AG08396 (cell line): Measurements from ENCODE around the gene PIK3C2G.
"Not testable (repeated sequence)": the region's sequence is repeated elsewhere in the genome, so short reads cannot be mapped to it uniquely, and the experiment has no call there.

ENCODE experiments used
- DNase-seq: peaks from one replicate; pipeline ENCODE4 v3.0.0; 2012; ENCODE audit warnings: low spot score, mixed read lengths

The PIK3C2G gene, protein sequence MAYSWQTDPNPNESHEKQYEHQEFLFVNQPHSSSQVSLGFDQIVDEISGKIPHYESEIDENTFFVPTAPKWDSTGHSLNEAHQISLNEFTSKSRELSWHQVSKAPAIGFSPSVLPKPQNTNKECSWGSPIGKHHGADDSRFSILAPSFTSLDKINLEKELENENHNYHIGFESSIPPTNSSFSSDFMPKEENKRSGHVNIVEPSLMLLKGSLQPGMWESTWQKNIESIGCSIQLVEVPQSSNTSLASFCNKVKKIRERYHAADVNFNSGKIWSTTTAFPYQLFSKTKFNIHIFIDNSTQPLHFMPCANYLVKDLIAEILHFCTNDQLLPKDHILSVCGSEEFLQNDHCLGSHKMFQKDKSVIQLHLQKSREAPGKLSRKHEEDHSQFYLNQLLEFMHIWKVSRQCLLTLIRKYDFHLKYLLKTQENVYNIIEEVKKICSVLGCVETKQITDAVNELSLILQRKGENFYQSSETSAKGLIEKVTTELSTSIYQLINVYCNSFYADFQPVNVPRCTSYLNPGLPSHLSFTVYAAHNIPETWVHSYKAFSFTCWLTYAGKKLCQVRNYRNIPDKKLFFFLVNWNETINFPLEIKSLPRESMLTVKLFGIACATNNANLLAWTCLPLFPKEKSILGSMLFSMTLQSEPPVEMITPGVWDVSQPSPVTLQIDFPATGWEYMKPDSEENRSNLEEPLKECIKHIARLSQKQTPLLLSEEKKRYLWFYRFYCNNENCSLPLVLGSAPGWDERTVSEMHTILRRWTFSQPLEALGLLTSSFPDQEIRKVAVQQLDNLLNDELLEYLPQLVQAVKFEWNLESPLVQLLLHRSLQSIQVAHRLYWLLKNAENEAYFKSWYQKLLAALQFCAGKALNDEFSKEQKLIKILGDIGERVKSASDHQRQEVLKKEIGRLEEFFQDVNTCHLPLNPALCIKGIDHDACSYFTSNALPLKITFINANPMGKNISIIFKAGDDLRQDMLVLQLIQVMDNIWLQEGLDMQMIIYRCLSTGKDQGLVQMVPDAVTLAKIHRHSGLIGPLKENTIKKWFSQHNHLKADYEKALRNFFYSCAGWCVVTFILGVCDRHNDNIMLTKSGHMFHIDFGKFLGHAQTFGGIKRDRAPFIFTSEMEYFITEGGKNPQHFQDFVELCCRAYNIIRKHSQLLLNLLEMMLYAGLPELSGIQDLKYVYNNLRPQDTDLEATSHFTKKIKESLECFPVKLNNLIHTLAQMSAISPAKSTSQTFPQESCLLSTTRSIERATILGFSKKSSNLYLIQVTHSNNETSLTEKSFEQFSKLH (N-terminal part only)

DNA sequence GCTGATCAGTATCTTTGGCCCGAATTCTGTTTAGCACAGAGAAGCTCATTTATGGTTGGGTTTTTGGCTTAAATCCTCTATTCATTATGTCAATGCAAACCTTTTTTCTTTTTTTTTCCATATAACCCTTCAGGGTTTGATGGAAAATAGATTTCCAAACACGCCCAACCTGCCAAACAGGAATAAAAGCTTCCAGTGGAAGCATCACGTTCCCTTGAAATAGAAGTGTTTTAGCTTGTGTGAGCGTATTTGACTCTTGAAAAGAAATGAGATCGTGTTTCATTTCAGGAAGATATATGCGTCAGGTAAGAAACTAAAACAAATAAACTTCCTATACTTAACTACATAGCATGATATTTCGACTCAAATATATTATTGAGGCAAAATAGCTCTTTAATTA lies at the start of gene PIK3C2G:
TSS of gene PIK3C2G (plus strand) at position 246 of the 400 bp plus-strand sequence. CDS start 20,564 bp downstream, outside the sequence.
- no peak for DNase-seq

DNA sequence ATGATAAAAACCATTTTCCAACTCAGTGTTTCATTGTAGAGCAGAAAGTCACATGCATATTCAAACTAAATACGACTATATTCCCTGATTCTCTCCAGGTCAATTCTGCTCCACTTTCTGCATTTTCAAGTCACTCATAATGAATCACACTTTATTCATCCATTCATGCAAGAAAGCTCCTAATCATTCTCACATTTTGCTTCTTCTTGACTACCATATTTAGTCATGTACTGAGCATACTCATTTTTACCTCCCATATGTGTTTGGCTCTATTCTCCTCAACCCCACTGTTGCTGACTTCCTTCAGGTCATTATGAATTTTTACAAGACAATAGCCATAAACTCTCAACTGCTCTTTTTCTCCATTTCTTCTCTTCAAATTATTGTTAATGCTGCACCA lies 43.4 kb upstream of the PIK3C2G start:
- no peak for DNase-seq

DNA sequence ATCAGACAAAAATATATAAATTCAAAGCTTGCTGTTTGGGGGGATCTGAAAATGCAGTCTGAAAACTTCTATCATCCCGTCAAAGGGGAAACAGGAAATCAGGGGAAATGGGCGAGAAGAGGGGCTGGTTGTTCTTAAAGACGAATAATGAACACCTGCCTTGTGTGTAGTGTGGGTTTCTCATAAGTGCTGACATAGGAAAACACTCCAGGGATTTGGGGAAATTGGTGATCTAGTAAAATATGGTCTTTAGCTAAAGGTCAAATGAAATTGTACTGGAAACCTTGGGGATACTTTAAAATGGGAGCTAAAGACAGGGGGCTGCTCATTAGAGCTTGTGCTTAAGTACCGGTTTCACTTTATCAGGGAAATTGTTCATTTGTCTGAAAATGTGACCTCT lies 39.6 kb upstream of the PIK3C2G start:
- DNase-seq: no peak

DNA sequence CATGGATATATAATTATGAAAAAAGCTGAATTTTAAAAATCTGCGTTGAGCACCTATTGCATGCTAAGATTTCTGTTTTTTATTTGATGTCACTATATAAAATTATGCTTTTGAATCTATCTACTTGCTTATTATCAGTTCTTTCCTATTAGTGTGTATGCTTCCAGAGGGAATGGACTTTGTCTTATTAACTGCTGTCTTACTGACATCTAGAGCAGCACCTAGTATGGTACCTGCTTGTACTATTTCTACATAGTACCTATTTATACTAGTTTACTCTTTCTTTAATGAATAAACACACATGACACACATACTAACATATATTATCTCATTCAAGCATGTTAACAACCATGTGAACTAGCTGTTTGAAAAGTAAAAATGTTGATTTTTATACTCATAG lies 38.6 kb upstream of the PIK3C2G start:
- no peak for DNase-seq

DNA sequence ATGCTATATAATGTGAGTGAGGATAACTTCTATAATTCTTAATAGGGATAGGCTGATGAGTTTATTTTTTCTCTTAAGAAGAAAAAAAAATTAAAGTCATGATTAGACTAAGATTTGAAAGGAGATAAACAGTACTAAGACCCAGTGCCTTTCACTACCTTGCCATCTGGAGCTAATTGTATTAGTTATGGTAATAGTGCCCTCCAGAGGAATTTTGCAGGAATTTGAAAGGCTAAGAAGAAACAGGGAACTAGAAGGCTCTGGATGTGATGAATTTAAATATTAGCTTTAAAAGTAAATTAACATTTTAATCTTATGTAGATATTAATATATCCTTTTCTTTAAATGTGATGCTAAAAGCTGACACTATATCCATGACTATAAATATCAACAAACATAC lies 36.6 kb upstream of the PIK3C2G start:
- no peak for DNase-seq

DNA sequence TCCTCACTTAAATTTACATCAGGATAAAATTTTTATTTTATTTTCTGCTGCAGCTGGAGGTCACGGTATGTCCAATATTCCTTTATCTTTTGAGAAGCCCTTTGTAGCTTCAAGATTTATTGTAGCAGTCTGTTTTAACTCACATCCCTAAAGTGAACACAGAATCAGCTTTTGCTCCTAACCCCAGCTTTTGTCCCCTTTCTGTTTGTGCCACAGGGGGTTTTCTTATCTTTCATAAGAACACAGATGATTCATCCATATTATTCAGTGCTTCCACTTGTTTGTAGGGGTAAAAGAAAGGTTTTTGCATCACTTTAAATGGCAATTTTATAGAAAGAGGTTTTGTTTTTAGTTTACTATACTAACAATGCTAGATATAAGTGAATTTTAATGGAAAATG lies 21.8 kb upstream of the PIK3C2G start:
- DNase-seq: no peak

DNA sequence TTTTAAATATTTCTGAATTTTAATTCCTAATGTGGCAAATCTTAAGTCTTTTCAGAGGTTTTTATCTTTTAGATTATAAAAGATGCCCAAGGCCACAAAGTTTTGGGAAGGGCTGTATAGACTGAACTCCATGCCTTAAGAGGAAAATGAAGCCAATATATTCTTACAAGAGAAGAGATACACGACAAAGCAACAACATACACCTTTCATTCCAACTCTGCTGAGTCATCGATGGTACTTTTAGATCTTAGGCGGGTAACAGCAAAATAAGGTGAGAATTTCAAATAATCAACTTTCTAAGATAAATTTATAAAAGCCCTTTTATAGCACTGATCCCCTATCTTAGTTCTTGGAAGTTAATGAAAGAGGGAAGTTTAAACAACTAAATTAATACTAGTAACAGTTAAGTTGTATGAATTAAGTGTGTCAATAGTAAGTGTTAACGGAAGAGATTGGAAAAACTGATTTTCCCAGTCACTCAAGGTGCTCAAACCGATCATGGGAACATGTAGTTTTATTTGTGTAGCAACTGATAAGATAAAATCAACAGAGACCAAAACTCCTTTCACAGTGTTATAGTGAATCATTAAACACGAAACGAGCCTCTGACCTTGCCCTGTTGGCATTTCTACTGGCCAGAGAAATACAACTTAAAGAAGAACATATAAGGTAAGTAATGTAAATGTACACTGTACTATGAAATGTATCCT lies 18.8 kb upstream of the PIK3C2G start:
- no peak for DNase-seq

DNA sequence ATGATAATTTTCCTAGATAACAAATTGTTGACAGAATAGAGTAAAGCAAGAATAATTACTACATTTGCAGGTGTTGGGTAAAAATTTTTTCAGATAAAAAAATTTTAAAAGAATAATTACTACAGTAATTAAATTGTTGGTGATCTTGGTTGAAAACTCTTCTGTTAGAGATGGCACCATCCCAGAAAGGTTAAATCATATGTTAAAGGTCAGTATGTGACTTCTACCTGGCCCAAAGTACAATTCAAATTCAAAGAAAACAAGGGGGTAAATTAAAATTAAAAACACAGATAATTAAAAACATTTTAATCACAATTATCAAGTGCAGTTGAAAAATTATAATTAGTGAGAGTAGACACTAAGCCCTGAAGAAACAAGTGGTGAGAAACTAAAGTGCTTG lies 18.1 kb upstream of the PIK3C2G start:
- no peak for DNase-seq

DNA sequence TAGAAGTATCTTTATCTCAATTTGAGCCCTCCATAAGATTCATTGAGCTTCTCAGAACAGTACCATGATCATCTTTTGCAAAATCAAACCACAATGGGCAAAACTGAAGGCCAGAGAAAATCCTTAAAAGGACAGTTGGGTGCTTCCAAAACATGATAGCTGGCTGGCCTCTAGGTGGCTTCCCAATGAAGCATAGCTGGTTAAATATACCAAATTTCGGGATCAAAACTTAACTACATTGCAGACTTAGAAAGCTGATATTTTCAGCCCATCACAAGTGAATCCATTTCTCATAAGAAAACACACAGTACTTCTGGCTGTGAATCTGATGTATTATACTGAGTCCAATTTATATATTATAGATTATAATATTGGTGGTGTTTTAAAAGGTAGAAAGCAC lies 15.3 kb upstream of the PIK3C2G start:
- DNase-seq: no peak

DNA sequence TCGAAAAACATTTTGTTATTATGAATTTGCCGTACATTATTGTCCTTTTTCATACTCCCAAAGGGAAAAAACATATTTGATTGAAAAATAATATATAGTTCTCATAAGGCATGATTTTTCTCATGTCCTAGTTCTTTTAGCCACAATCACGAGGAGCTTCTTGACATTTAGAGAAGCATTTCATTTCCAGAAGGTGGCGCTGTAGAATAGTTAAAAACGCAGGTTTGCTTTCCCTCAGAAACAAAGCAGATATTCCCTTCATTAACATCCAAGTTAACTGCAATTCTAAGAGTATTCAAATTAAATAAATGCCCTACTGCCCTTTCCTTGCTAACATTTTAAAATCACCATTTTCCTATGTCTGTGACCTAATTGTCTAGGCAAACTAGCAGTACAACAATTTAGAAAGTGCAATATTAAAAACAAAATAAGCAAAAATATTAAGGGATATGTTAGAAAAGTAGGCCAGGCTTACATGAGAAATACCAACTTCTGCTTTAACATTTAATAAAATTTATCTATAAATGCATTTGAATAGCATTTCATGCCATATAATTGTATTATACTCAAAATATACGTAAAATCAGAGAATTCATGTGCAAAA lies 10.9 kb upstream of the PIK3C2G start:
- DNase-seq: peak; percentile 26

DNA sequence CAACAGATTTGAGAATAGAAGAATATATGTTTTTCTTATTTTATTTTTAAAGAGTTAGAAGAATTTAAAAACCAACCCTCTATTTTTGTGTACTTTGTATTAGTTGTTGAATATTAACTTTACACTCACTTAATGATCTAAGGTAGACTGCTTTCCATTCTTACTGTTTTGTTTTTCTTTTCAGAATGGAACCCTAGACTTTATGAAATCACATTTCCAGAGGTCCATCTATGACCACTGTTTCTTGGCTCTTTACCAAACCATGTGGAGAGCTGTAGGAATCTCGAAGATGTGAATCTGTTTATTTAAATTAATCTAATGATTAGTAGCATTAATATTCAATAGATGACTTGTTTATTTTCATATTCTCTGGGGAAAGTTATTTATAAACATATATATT lies 7.2 kb upstream of the PIK3C2G start:
- no peak for DNase-seq

DNA sequence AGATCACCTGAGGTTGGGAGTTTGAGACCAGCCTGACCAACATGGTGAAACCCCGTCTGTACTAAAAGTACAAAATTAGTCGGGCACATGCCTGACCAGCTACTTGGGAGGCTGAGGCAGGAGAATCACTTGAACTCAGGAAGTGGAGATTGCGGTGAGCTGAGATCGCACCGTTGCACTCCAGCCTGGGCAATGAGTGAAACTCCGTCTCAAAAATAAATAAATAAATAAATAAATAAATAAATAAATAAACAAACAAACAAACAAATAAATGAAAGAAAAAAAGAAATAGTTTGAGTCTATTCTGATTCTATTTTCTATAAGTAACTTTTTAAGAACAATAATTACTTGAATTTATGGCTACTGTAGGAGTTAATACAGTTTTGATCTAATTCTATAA lies 6.3 kb upstream of the PIK3C2G start:
- not testable (repeated sequence) for DNase-seq

DNA sequence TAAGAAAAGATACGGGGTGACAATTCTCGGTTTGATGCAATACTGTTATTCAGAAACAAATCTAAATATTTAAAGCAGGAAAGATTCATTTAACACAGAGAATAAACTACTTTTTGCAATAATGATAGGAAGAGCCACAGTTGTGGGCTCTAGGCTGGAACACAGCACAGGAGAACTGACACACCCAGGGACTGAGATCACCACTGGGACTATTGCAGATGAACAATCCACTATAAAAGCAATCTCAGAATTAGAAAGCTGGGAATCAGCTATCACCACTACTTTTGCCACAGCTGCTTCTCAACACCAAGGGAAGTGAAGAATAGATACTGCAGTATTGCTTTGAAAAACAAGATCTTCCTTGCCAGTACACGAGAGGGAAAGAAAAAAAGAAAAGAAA lies 4.1 kb upstream of the PIK3C2G start:
- DNase-seq: no peak

DNA sequence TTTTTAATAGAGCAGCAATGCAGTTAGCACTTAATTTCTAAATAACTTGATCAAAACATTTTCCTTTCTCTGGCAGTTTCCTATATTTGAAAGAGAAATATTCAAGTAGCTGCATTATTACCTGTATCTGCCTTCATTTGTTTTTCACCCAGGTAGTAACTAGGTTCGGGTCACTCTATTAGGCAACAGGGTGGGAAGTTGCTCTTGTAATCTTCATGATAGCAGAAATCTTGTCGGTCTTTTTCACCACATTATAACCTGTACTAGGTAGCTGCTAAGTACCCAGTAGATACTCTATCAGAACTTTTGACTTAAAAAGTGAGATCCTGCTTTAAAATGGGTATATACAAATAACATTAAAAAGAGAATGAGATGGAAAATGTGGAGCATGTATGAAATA lies 2.4 kb upstream of the PIK3C2G start:
- no peak for DNase-seq

DNA sequence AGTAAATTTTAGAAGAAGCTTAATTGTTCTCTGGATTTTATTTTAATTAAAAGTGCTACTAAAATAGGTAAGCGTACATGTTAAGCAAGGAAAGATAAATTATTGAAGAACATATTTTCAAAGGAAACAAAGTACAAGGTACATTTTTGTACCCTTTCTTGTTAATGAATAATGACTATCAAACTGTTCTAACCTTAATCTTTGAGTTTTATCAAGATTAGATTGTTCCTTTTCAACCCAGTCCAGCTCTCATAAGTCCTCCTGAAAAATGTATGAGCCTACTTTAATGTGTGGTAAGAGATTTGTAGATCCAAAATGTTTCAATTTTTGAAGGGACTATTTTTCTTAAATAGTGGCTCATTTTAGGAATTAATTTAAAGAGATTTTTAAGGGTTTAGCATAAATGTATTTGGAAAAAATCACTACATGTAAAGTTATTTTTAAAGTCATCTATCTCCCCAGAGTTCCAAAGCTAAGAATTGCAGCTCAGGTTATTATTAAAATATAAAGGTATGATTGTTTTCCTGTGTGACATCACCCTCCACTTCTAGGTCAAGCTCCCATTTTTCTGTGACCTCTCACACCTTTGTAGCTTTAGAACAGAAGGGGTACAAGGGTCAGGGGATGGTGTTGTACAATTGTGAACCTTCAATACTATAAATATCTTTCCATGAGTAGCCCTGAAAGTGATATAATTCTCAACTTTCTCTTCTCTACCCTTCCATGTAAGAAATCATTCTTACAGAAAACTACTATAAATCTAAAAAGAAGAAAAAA lies 1.2 kb upstream of the PIK3C2G start:
- no peak for DNase-seq

DNA sequence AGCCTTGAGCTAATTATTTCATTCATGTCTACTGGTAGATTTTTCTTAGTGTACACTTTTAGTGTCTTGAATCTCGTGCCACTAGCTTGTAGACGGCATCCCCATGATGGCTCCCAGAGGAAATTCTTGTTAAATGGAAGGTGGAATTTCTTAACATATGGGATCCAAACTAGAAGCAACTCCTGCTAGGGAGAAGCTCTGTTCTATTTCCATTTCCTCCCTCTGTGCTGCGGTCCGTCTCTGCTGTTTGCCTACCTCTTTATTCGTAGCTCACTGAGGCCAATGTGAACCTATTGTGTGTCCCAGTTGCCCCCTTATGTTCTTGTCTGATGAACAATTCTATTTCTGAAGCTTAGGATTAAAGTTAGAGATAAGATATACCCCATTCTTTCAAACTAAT lies 588 bp downstream of the PIK3C2G start:
- DNase-seq: no peak

DNA sequence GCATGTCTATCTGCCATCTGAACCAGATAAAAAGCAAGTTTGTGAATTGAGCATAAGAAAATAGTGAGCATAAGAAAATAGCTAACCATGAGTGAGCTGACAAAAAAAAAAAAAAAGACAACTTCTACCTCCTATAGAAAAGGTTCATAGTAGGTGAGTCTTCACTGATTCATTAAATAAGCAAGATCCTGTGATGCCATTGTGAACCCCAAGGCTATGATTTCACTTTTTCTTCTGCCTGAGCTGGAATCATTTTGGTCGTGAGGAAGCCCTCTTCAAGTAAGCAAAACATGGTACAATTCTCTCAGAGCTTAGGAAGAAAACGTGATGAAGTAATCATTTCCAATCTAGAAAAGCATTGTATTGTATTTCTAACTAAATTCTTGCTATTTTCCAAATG lies 1.2 kb downstream of the PIK3C2G start:
- DNase-seq: no peak

DNA sequence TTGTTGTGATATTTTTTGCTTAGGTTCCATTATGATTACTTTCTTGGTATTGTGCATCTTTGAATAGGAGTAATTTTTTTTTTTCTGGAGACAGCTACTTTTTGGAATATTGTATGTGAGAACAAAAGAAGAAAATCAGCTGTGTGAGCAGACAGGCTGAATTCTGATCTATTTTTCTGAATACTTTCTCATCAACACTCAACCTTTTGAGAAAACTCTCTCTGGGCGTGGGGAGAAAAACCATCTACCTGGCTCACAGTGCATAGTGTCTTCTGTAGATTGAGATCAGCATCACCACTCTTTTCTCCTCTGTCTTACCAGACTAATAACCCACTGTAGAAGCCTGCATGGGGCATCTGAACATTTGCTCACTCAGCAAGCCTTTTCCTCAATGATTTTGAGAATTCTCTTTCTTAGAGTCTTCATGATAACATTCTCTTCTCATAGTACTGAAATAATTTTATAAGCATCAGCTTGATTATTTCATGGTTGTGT lies 3.3 kb downstream of the PIK3C2G start:
- no peak for DNase-seq

DNA sequence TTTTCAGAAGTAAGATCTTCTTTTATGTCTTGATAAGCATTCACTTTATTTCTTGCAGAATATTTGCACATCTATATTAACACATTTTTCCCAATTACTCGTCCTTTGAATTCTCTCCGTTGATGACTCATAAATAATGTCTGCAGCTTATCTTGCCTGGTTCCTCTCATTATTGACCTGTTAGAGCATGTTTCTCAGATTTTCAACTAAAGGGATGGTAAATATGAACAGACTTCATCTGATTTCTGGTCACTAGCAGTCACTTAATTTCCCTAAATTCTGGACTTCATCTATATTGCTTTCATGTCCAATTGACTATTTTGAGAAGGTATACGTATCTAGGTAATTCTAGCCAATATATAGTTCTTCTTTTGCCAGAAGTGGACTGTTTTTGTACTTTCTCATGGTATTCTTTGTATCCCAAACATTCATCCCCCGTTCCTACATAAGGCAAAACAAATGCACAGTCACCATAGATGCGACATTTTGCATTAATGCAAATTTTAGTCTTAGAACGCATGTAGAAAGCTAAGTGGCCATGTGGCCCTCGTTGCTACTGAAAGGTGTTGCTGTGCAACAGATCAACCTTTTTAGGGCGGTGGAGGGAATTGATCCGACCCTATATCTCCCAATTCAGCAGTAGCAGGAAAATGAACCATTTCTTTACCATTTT lies 6.2 kb downstream of the PIK3C2G start:
- no peak for DNase-seq

DNA sequence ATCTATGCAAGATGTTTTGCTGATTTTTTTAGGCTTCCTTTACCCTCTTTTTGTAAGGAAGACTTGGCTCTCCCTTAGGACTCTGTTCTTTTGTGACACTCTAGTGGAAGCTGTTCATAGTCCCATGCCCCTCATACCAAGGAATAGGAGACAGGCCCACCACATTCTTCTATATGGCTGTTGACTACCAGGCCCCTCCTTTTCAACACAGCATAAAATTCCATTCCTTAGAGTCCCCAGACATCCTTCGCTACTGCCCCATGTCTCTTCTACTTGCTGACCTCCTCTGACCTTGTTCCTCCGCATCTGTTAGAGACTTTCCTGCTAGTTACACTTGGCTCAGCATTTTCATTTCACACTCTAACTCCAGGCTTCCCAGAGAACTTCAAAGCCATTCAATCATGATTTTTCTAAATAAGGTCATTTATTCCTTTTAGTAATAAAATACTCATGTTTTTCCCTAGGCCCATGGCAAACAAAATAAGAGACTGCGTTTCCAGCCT lies 9.7 kb downstream of the PIK3C2G start:
- no peak for DNase-seq
